ENCODE data around the gene TIMELESS.

- TF ChIP-seq EZH2phosphoT487 (IDR thresholded peaks at IDR 0.05; ENCODE audit: low read length) = no peak
- TF ChIP-seq CTCF (IDR thresholded peaks at IDR 0.05; ENCODE audit: low read length) = no peak
Measured at GRCh38 chr12:56385873-56386272, 63.4 kb downstream of the TIMELESS start.
